ENCODE measurements around the gene UCHL3.
"Not testable (repeated sequence)": the region's sequence is repeated elsewhere in the genome, so short reads cannot be mapped to it uniquely, and the experiment has no call there.

GRCh38 chr13:75545386-75545785 is 4.2 kb upstream of the UCHL3 start:
- TF ChIP-seq EZH2 (IDR thresholded peaks at IDR 0.05; ENCODE audit: insufficient read depth, poor library complexity, severe bottlenecking); EZH2phosphoT487 (IDR thresholded peaks at IDR 0.05; ENCODE audit: insufficient read depth, low read depth): not testable (repeated sequence)
